Stimulated activated effector memory CD8-positive, alpha-beta T cell treated with anti-CD3 and anti-CD28 coated beads, Interleukin-12 subunit alpha, Interleukin-12 subunit beta, amount 100 ng/mL, for 72 hours (primary cell): ENCODE results near the gene RABGAP1L.

Source experiments
- ATAC-seq: fragments of 150-1000 bp; cut with Tn5 transposase; 2 replicates; pipeline ENCODE4 v1.10.0; 2021
- DNase-seq, 2 donors: peaks; one replicate each; pipeline ENCODE4 v3.0.0; 2021 to 2022; ENCODE audit warnings: low spot score in 2 of 2
- H3K27ac Mint-ChIP-seq: one replicate; pipeline ENCODE4 v1.8.0; 2022; ENCODE audit warnings: mild to moderate bottlenecking, mixed read lengths
- H3K36me3 Mint-ChIP-seq: one replicate; pipeline ENCODE4 v1.8.0; 2022; ENCODE audit warnings: mild to moderate bottlenecking, mixed read lengths
- H3K4me1 Mint-ChIP-seq: one replicate; pipeline ENCODE4 v1.8.0; 2022; ENCODE audit warnings: mixed read lengths
- H3K4me3 Mint-ChIP-seq: one replicate; pipeline ENCODE4 v1.8.0; 2022; ENCODE audit warnings: mild to moderate bottlenecking, mixed read lengths
- H3K9me3 Mint-ChIP-seq: one replicate; pipeline ENCODE4 v1.8.0; 2022; ENCODE audit warnings: mixed read lengths

Gene RABGAP1L

GRCh38 chr1:174204697-174205308 is 45.5 kb downstream of the RABGAP1L start:
- Mint-ChIP-seq H3K36me3 (peaks cover 9% of the 10 kb centered on the region), H3K27ac (peak overlapping the region; percentile 82), H3K4me1 (peaks cover 68% of the 10 kb centered on the region), H3K4me3 (peak overlapping the region; percentile 39), H3K9me3 (no peaks in the 10 kb centered on the region)
- ATAC-seq (peak; percentile 84), DNase-seq (peak in 1 of 2 donors; percentile 67)

- peaks cover 74% of the 10 kb centered on the region for H3K4me1 Mint-ChIP-seq
- no peaks in the 10 kb centered on the region for H3K9me3 Mint-ChIP-seq
- H3K36me3 Mint-ChIP-seq, result peaks cover under 1% of the 10 kb centered on the region
- peak overlapping the region; percentile 82 for H3K27ac Mint-ChIP-seq
- ATAC-seq (peak; percentile 71), DNase-seq (no peak)
- peak overlapping the region; percentile 39 for H3K4me3 Mint-ChIP-seq
Observed at GRCh38 chr1:174206148-174206836, 47.0 kb downstream of the RABGAP1L start.

- H3K27ac Mint-ChIP-seq, result no peak overlapping the region
- peak in 1 of 2 donors; percentile 9 for DNase-seq
- no peak overlapping the region for H3K4me3 Mint-ChIP-seq
- peaks cover 3% of the 10 kb centered on the region for H3K9me3 Mint-ChIP-seq
- H3K4me1 Mint-ChIP-seq, result peaks cover 69% of the 10 kb centered on the region
- H3K36me3 Mint-ChIP-seq, result no peaks in the 10 kb centered on the region
- peak; percentile 86 for ATAC-seq
Observed at GRCh38 chr1:174209347-174210187, 50.2 kb downstream of the RABGAP1L start.

GRCh38 chr1:174211486-174211885 is 52.2 kb downstream of the RABGAP1L start:
- Mint-ChIP-seq H3K4me1 (peaks cover 50% of the 10 kb centered on the region), H3K9me3 (peaks cover 3% of the 10 kb centered on the region), H3K27ac (no peak overlapping the region), H3K36me3 (no peaks in the 10 kb centered on the region), H3K4me3 (no peak overlapping the region)
- ATAC-seq (no peak), DNase-seq (no peak)

GRCh38 chr1:174215766-174216165 is 56.4 kb downstream of the RABGAP1L start:
- Mint-ChIP-seq H3K4me1 (peaks cover 15% of the 10 kb centered on the region), H3K27ac (no peak overlapping the region), H3K36me3 (peaks cover 8% of the 10 kb centered on the region), H3K9me3 (peaks cover 3% of the 10 kb centered on the region), H3K4me3 (no peak overlapping the region)
- DNase-seq (no peak), ATAC-seq (no peak)

- Mint-ChIP-seq H3K27ac (no peak overlapping the region), H3K36me3 (peaks cover 23% of the 10 kb centered on the region), H3K9me3 (no peaks in the 10 kb centered on the region), H3K4me3 (no peak overlapping the region), H3K4me1 (peaks cover 4% of the 10 kb centered on the region)
- no peak for DNase-seq
- no peak for ATAC-seq
Observed at GRCh38 chr1:174217248-174217647, 57.9 kb downstream of the RABGAP1L start.

- H3K4me1 Mint-ChIP-seq, result no peaks in the 10 kb centered on the region
- no peak overlapping the region for H3K4me3 Mint-ChIP-seq
- DNase-seq, result no peak
- no peaks in the 10 kb centered on the region for H3K9me3 Mint-ChIP-seq
- peaks cover 30% of the 10 kb centered on the region for H3K36me3 Mint-ChIP-seq
- no peak for ATAC-seq
- H3K27ac Mint-ChIP-seq, result no peak overlapping the region
Observed at GRCh38 chr1:174217787-174218574, 58.7 kb downstream of the RABGAP1L start.

GRCh38 chr1:174218983-174219382 is 59.7 kb downstream of the RABGAP1L start:
- H3K36me3 Mint-ChIP-seq, result peaks cover 40% of the 10 kb centered on the region
- no peaks in the 10 kb centered on the region for H3K4me1 Mint-ChIP-seq
- no peaks in the 10 kb centered on the region for H3K9me3 Mint-ChIP-seq
- H3K27ac Mint-ChIP-seq, result no peak overlapping the region
- no peak overlapping the region for H3K4me3 Mint-ChIP-seq
- ATAC-seq (no peak), DNase-seq (no peak)

- no peak for ATAC-seq
- H3K36me3 Mint-ChIP-seq, result peaks cover 47% of the 10 kb centered on the region
- H3K27ac Mint-ChIP-seq, result no peak overlapping the region
- no peaks in the 10 kb centered on the region for H3K4me1 Mint-ChIP-seq
- H3K9me3 Mint-ChIP-seq, result no peaks in the 10 kb centered on the region
- DNase-seq, result no peak
- H3K4me3 Mint-ChIP-seq, result no peak overlapping the region
Observed at GRCh38 chr1:174219606-174220370, 60.5 kb downstream of the RABGAP1L start.

GRCh38 chr1:174221681-174222080 is 62.4 kb downstream of the RABGAP1L start:
- ATAC-seq (peak; percentile 14), DNase-seq (no peak)
- Mint-ChIP-seq H3K36me3 (peaks cover 65% of the 10 kb centered on the region), H3K4me3 (no peak overlapping the region), H3K4me1 (peaks cover 10% of the 10 kb centered on the region), H3K9me3 (no peaks in the 10 kb centered on the region), H3K27ac (no peak overlapping the region)

- H3K27ac Mint-ChIP-seq, result no peak overlapping the region
- DNase-seq (no peak), ATAC-seq (peak; percentile 96)
- peaks cover 13% of the 10 kb centered on the region for H3K4me1 Mint-ChIP-seq
- H3K9me3 Mint-ChIP-seq, result no peaks in the 10 kb centered on the region
- H3K36me3 Mint-ChIP-seq, result peaks cover 69% of the 10 kb centered on the region
- H3K4me3 Mint-ChIP-seq, result no peak overlapping the region
Observed at GRCh38 chr1:174222166-174222949, 63.0 kb downstream of the RABGAP1L start.

- ATAC-seq (no peak), DNase-seq (no peak)
- peaks cover 89% of the 10 kb centered on the region for H3K36me3 Mint-ChIP-seq
- H3K4me1 Mint-ChIP-seq, result peaks cover 17% of the 10 kb centered on the region
- H3K27ac Mint-ChIP-seq, result no peak overlapping the region
- H3K9me3 Mint-ChIP-seq, result no peaks in the 10 kb centered on the region
- no peak overlapping the region for H3K4me3 Mint-ChIP-seq
Observed at GRCh38 chr1:174224641-174225040, 65.3 kb downstream of the RABGAP1L start.

GRCh38 chr1:174225499-174226204 is 66.3 kb downstream of the RABGAP1L start:
- Mint-ChIP-seq H3K36me3 (peaks cover 88% of the 10 kb centered on the region), H3K27ac (no peak overlapping the region)

More at GRCh38 chr1:174225499-174226204, 66.3 kb downstream of the RABGAP1L start:
- Mint-ChIP-seq H3K4me3 (no peak overlapping the region), H3K4me1 (peaks cover 17% of the 10 kb centered on the region), H3K9me3 (no peaks in the 10 kb centered on the region)
- DNase-seq, result no peak
- no peak for ATAC-seq
